Activated naive CD4-positive, alpha-beta T cell (primary cell): ENCODE results near the gene SMG6.
A peak's percentile ranks its signal among the peaks of the same experiment; 100 is the strongest.

Experiments used
- DNase-seq, 4 experiments: peaks; one replicate each; lab custom pipeline; 2025; lab: John Stamatoyannopoulos, UW

Gene SMG6

DNA sequence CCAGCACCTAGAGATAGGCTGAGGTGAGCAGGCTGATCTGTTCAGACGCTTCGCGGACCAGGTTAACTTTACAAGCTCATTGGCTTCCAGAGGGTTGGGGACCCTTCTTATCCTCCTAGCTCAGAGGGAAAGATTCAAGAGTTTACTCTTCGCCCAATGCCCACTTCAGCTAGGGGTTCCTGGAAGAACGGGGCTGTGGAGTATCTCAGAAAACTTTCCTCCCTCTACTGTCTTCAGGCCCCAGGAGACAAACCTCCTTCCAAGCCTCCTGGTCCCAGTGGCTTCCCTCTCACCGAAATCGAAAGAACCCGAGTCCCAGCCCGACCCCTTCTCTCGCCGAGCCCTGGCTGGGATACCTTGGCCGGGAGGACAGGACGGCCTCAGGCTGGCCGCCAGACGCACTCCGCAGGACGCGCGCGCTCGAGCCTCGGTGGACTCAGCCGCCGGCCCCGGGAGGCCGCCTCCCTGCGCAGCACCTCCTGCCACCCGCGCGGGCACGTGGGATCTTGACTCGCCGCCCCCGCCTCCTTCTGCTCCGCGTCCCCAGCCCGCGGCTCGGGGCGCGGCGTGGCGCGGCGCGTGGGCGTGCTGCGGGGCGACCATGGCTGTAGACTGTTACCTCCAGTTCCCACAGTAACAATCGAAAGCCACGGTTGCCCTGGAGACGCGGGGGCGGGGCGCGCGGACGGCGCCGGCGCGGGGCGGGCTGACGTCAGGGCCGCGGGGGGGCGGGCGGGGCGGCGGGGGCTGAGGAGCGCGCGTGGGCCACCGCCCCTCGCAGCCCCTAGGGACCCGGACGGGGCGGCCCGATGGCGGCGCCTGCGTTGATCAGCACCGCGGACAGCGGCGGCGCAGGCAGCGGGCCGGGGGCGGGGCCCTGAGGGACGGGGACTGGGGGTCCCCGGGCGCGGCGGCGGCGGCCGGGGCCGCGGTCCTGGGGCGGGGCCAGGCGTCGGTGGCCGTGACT is 254.0 kb downstream of the SMG6 start:
- peak; percentile 69 to 89 (median 77) for DNase-seq

DNA sequence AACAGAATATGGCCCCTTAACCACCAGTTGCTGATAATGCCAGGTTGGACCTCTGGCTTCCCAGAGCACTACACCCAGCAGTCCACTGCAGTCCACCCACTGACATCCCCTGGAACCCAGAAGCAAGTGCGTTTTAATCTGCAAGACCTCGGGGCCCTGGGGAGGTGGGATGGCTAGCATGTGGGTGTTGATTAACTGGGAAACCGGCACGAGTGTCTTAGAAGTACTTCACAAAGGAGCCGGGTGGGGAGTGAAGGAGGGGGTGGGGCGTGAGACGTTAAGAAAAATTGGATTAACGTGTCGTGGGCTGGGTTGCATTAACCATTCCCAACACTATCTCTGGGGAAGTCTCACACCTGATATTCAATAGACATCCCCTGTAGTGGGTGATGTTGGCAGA is 254.8 kb downstream of the SMG6 start:
- DNase-seq = no peak

DNA sequence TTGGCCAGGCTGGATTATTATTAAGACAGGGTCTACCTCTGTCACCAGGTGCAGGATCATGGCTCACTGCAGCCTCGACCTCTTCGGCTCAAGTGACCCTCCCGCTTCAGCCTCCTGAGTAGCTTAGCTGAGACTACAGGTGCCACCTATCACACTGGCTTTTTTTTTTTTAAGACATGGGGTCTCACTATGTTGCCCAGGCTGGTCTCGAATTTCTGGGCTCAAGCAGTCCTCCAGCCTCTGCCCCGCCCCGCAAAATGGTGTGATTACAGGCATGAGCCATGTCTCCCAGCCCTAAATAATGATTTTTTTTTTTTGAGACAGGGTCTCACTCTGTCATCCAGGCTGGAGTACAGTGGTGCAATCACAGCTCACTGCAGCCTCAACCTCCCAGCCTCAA is 256.0 kb downstream of the SMG6 start:
- DNase-seq = no peak

DNA sequence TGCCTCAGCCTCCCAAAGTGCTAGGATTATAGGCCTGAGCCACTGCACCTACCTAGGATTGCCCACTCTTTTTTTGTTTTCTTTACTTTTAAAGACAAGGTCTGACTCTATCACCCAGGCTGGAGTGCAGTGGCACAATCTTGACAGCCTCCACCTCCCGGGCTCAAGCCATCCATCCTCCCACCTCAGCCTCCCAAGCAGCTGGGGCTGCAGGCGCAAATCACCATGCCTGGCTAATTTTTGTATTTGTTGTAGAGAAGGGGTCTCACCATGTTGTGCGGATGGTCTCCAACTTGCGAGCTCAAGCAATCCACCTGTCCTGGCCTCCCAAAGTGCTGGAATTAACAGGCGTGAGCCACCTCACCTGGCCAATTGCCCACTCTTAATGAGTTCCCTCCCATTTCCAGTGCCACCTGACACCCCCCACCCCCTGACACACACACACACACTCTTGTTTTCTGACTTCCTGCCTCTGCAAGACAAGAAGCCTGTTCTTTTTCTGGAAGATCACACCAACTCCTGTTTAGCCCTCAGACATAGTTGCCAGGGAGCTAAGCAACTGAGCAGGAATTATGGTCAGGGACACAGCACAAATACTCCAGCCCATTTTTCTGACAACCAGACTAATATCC is 259.2 kb downstream of the SMG6 start:
- no peak for DNase-seq

DNA sequence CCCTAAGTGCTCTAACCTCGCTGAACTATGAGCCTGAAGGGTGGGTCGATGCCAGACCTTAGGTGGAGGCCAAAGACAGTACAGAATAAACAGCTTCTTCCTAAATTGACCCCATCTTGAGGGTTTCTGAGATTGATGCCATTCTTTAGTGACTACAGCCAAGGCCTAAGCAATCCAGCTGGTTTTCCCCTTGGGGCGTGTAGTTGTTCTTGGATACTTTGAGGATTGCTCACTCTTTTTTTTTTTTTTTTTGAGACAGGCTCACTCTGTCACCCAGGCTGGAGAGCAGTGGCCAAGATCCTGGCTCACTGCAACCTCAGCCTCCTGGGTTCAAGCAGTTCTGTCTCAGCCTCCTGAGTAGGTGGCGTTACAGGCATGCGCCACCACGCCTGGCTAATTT is 259.8 kb downstream of the SMG6 start:
- DNase-seq = no peak

DNA sequence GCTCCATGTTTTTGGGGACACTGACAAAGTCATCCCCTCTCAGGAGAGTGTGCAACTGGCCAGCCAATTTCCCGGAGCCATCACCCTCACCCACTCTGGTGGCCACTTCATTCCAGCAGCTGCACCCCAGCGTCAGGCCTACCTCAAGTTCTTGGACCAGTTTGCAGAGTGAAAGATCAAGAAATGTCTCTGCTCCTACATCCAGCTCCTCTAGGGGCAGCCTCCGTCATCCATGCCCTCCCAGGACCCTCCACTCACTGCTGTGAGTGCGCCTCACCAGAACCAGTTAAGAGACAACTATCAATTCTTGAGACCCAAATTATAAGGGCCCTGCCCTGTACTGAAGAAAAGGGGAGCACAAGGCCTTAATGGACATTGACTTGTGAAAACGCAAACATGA is 260.7 kb downstream of the SMG6 start:
- DNase-seq = no peak

DNA sequence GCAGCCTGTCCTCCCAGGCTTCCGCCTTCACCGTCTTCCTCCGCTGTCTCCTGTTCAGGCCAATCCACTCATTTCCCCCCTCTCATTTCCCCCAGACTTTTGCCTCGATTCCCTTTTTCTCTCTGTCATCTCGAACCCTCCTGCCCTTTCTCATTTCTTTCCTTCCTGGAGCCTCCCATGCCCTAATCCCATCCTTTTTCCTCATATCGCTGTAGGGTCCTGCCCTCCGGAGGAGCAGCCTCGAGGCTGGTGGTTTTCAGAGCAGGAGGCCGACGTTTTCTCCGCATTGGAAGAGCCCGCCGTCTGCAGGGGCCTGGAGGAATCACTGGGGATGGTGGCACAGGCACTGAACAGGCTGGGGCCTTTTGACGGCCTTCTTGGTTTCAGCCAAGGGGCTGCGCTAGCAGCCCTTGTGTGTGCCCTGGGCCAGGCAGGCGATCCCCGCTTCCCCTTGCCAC is 261.2 kb downstream of the SMG6 start:
- DNase-seq = no peak

DNA sequence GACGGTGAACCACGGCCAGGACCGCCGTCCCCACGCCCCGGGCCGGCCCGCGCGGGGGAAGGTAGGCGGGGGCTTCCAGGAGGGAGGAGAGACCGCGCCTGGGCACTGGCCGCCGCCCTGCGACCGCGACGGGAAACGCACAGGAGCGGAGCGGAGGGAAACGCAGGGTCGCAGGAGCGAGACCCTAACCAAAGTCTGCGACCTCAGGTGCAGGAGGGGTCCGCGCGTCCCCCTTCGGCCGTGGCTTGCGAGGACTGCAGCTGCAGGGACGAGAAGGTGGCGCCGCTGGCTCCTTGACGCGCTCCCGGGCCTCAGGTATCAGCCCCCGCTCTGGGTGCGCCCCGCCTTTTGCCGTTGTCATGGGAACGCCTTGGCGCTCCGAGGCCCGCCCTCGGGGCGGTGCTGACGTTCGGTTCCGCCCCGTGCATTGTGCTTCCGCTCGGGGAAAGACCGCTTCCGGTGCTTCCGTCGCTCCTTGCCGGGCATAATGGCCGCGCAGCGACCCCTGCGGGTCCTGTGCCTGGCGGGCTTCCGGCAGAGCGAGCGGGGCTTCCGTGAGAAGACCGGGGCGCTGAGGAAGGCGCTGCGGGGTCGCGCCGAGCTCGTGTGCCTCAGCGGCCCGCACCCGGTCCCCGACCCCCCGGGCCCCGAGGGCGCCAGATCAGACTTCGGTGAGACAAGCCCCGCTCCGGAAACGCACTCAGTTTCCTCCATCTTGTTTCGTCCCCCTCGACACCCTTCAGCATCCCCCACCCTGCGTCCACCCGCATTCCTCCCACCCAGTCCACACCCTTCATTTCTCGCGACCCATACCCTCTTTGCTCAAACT is 261.8 kb downstream of the SMG6 start, which contains the start of gene OVCA2:
Gene OVCA2 (plus strand): TSS at position 462 of the 829 bp plus-strand sequence. CDS start 26 bp downstream, at position 488.
- DNase-seq = peak; percentile 92 to 97 (median 94)

DNA sequence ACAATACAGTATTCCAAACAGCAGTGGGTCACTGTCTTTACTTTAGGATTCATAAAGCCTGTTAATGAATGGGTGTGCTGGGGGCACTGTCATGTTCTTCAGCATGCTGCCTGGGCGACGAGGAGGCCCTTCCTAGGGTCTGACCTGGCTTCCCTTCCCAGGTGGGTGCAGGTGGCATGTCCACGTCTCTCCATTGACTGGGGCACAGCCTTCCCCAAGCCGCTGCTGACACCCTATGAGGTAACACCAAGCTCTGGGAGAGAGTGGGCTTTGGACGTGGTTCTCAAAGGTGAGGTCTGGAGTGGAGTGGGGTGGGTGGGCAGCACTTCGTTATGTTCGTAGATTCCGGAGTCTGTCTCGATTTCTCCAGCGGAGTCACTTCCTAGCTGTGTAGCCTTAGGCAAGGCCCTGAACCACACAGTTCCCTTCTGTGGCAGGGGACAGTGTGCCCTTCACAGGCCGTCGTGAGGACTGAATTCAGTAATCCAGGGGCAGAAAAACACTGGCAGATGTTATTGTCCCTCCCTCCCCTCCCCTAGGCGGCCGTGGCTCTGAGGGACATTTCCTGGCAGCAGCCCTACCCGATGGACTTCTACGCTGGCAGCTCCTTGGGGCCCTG is 262.5 kb downstream of the SMG6 start:
- DNase-seq = no peak

DNA sequence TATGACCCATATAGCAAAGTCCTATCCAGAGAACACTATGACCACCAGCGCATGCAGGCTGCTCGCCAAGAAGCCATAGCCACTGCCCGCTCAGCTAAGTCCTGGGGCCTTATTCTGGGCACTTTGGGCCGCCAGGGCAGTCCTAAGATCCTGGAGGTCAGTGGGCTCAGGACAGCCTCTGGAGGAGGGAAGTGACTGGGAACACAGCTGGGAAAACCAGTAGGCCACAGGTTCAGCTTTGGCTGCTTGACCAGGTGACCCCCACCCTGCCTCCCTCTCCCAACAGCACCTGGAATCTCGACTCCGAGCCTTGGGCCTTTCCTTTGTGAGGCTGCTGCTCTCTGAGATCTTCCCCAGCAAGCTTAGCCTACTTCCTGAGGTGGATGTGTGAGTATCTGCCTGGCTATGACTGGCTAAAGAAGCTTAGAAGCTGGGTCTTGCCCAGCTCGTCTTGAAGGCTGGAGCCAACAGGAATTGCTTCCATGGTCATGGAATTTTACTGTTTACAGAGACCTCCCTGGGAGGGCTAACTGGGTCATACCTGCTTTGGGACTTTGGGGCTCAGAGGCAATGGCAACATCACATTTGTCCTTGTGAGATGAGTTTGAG is 263.3 kb downstream of the SMG6 start:
- DNase-seq = no peak

DNA sequence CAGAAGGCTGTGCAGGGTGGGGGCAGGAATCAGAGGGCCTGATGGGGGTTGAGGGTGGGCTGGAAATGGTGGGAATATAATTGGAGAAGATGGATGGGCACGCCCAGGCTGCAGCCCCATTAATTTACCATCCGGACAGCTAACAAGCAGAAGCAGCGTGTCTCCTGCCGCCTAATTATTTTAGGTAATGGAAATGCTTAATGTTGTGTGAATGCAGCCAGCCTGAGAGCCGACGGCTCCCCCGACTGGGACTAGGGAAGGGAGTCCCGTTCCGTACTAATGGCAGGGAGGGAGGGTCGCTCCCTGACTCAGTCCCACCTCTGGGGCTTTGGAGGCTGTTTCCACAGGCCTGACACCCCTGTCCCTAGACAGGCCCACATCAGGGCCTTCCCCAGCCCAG is 266.4 kb downstream of the SMG6 start:
- DNase-seq = no peak

DNA sequence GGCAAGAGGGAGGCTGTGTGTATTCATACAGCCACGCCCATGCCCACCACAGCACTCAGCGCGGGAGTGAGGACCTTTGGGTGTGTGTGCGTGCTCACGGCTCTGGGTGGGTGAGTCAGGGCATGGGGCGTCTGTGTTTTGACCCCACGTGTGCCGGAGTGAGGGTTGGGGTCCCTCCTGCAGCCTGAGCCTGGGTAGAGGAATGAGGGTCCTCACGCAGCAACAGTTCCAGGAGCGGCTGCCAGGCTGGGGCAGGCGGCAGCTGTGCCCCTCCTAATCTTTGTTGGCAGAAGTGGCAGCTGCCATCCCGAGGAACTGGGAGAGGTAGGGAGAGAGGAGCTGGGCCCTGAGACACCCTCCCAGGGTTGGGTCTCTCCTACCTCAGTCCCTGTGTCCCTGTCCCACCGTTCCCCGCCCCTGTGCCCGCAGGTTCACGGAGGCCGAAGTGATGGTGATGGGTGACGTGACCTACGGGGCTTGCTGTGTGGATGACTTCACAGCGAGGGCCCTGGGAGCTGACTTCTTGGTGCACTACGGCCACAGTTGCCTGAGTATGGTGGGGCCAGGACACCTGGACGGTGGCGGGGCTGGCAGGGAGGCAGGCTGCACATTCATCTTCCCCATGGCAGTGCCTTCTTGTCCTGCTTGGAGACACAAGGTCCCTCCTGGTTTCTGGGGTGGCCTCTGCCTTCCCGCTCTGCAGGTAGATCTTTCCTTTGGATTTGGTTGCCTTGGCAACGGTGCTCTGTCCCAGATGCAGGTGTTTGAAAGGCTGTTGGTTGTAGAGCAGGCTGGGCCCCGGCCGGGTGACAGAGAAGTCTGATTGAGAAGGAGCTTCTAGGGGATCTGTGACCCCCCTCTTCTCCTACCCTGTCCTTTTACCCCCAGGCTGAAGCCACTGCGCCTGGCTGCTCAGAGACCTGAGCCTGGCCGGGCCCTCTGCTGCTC is 267.8 kb downstream of the SMG6 start:
- DNase-seq = no peak

DNA sequence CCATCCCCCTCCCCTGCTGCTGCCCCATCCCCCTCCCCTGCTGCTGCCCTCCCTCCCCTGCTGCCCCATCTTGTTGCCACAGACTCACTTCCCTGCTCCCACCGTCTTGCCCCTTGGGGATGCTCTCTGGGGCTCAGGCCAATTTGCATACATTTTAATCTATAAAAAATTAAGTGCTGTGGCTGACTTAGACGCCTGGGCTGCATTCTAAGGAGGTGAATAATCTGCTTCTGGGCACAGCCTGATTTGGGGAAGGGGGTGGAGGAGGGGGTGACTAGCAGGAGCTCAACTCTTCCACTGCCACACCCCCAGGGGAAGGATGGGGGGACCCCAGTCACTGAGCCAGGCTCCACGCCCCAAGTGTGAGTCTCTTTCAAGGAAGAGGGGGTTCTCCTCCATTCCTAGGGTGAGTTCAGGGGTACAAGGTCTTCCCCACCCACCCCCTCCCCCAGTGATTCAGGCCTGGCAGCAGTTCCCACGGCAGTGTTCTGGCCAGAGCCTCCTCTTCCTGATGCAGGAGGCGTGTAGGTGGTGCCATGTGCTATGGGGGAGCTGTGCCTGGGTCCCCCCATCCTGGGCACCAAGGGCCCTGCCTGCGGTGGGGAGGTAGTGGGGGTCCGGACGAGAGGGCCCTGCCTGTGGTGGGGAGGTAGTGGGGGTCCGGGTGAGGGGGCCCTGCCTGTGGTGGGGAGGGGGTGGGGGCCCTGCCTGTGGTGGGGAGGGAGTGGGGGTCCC is 268.6 kb downstream of the SMG6 start:
- DNase-seq = no peak

DNA sequence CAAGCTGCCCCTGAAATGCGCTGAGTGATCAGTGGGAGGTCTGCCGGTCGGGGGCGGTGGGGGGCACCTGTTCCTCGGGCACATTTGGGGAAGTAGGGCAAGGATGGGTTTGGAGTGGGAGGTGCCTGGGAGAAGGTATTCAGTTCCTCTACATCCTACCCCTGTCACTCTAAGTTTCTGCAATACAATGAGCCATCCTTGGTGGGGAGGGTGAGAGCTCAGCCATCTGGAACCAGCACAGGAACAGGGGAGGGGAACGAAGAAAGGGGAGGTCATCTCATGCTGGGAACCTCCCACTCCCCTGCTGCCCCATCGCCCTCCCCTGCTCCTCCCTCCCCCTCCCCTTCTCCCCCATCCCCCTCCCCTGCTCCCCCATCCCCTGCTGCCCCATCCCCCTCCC is 269.4 kb downstream of the SMG6 start:
- no peak for DNase-seq

DNA sequence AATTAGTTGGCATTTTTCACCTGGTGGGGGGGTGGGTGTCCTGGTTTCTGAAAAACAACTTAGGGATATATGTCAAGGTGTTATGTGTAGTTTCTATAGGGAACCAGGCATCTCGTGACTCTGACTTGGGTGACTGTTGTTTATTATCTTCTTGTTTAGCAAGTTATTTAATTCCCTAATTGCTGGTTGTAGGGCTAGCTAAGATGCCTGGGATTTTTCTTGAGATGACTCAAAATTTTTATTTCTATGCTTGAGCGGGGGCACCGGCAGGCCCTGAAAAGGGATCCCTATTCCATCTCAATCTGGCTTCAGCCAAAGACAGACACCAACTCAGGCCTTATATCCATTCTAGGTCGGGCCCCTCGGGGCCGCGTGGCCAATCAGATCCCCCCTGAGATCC is 270.4 kb downstream of the SMG6 start:
- DNase-seq = no peak

DNA sequence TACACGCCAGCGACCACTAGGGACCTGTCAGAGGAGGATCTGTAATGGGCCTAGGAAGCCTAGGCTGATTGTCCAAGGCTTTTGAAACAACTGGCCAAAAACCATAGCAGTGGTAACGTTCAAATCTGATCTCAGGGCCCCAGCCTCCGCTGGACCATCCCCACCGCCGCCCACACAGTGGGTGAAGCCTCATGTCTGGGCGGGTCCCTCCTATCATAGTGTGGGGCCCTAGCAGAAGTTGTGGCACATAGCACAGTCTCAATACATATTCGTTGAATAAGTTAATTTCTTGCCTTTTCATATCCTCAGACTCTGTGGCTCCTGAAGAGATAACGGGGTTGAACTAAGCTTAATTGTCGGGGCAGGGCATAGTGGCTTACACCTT is 272.8 kb downstream of the SMG6 start:
- DNase-seq = no peak

DNA sequence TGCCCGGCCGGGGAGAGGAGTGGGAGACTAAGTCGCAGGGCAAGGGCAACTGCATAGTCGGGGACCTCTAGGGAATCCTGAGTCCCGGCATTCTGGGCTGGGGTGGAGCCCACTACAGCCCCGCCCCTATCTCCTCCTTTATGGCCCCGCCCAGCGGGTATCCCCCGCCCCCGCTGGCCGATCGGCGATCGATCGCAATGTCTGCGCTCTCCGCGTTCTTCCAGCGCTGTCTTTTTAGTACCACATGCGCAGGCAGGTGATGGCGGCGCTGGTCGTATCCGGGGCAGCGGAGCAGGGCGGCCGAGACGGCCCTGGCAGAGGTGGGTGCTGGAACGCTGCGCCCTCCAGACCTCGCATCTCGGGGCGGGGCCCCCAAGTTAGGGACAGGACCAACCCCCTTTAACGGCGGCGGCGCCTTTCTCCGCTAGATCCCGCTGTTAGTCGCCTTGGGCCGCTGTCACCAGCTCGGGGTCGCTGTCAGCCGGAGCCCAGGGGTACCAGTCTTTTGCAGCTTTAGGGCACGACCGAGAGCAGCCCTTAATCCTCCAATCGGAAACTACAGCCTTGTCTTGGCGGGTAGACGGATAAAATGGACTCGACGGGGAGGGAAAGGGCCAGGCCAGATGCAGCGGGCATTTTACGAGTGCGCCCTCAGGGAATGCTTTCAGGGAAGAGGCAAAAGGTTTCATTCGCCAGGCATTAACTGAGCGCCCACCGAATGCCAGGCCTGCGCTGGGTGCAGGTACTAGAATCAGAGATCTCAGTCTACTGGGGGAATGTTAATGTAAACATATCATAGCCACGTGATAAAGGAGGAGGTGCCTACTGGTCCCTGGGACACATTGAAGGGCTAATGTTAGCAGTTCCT is 273.4 kb downstream of the SMG6 start, which contains the start of gene DPH1:
Gene DPH1 (plus strand): TSS at position 243 of the 868 bp plus-strand sequence. CDS start 17 bp downstream, at position 260.
- DNase-seq = peak; percentile 66 to 82 (median 72)

DNA sequence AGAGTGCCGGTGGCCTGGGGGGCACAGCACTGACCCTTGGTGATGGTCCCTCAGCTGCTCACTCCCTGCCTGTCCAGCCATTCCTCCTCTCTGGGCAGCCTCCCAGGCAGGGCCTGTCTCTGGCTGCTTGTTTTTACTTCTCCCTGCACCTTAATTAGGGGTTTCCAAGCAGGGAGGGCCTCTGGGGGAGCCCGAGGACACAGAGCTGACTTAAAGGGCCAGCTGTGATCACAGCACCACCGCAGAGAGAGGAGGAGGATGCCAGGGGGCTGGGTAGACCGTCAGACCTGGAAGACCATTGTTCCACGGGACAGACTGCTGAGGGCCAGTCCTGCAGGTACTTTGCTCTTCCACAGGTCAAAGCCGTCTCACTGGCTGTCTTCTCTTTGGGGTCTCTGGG is 274.8 kb downstream of the SMG6 start:
- no peak for DNase-seq
